PFSK-1 (cell line): Measurements from ENCODE around the gene DAPP1.

Experiments used
- FOXP2 ChIP-seq: optimal IDR thresholded peaks from 2 replicates; pipeline ENCODE3; 2011; ENCODE audit warnings: borderline replicate concordance, control low read depth, inconsistent platforms; ENCODE audit not compliant: insufficient read depth; ENCODE audit errors: extremely low read length, extremely low read depth
- POLR2AphosphoS5 ChIP-seq: IDR thresholded peaks from 2 replicates; pipeline ENCODE4 v1.6.1; 2012; ENCODE audit warnings: low read depth, mild to moderate bottlenecking, control low read depth, low read length, moderate library complexity
- SIN3A ChIP-seq: IDR thresholded peaks from 2 replicates; pipeline ENCODE4 v1.6.1; 2012; ENCODE audit warnings: mild to moderate bottlenecking, low read length, moderate library complexity, borderline replicate concordance; ENCODE audit not compliant: insufficient read depth
- TAF1 ChIP-seq: IDR thresholded peaks from 2 replicates; pipeline ENCODE4 v1.6.1; 2012; ENCODE audit warnings: low read length, control low read depth, borderline replicate concordance; ENCODE audit not compliant: insufficient read depth
- TF ChIP-seq, protein P1 (sequence below), 2 experiments: IDR thresholded peaks; 2 replicates each; pipeline versions ENCODE4 v1.6.1 to v1.8.0; 2011 to 2012; ENCODE audit warnings: low read depth in 2 of 2, low read length in 2 of 2, control low read depth in 1 of 2, inconsistent platforms in 1 of 2, mild to moderate bottlenecking in 1 of 2, moderate library complexity in 1 of 2; ENCODE audit not compliant: insufficient read depth in 1 of 2

Gene DAPP1

DNA sequence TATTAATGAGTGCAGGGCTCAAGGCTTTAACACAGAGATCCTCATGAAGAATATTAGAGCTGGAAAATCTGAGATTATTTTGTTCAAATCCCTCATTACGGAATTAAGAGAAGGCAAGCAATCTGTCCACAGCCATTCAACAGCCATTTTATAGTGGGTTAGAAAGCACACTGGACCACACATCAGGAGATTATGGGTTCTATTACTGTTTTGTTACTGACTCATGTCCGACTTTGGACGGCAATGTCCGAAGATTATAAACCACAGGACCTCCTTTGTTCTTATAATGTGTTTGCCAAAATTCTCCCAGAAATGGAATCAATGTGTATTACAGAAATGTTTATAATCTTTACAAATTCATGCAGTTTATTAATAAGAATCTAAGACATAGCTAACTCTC is 69.5 kb downstream of the DAPP1 start:
- no peak for TF ChIP-seq FOXP2
- TF ChIP-seq SIN3A: no peak
- TF ChIP-seq, protein P1, sequence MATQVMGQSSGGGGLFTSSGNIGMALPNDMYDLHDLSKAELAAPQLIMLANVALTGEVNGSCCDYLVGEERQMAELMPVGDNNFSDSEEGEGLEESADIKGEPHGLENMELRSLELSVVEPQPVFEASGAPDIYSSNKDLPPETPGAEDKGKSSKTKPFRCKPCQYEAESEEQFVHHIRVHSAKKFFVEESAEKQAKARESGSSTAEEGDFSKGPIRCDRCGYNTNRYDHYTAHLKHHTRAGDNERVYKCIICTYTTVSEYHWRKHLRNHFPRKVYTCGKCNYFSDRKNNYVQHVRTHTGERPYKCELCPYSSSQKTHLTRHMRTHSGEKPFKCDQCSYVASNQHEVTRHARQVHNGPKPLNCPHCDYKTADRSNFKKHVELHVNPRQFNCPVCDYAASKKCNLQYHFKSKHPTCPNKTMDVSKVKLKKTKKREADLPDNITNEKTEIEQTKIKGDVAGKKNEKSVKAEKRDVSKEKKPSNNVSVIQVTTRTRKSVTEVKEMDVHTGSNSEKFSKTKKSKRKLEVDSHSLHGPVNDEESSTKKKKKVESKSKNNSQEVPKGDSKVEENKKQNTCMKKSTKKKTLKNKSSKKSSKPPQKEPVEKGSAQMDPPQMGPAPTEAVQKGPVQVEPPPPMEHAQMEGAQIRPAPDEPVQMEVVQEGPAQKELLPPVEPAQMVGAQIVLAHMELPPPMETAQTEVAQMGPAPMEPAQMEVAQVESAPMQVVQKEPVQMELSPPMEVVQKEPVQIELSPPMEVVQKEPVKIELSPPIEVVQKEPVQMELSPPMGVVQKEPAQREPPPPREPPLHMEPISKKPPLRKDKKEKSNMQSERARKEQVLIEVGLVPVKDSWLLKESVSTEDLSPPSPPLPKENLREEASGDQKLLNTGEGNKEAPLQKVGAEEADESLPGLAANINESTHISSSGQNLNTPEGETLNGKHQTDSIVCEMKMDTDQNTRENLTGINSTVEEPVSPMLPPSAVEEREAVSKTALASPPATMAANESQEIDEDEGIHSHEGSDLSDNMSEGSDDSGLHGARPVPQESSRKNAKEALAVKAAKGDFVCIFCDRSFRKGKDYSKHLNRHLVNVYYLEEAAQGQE (IDR thresholded peaks at IDR 0.05; ENCODE audit: insufficient read depth in 1 of 2, low read depth in 2 of 2, low read length in 2 of 2): no peak
- no peak for TF ChIP-seq POLR2AphosphoS5
- no peak for TF ChIP-seq TAF1

DNA sequence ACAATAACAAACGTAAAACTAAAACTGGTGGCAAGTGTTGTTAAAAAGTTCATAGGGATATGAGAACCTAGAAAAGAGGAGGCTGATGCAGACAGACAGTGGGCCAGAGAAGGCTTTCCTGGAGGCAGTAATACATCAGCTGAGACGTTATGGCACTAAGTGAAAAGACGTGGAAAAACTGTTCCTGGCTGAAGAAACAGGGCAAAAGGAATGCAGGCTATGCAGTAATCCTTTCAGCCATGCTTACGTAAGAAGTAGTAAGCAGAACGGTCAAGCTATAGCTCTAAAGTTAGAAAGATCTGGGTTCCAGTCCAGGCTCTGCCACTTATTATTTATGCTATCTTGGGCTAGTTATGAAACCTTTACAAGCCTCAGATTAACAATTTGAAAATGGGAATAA is 71.2 kb downstream of the DAPP1 start:
- TF ChIP-seq TAF1 (no peak), SIN3A (no peak), FOXP2 (no peak), POLR2AphosphoS5 (no peak)
- TF ChIP-seq, protein P1 (IDR thresholded peaks at IDR 0.05; ENCODE audit: insufficient read depth in 1 of 2, low read depth in 2 of 2, low read length in 2 of 2): no peak

DNA sequence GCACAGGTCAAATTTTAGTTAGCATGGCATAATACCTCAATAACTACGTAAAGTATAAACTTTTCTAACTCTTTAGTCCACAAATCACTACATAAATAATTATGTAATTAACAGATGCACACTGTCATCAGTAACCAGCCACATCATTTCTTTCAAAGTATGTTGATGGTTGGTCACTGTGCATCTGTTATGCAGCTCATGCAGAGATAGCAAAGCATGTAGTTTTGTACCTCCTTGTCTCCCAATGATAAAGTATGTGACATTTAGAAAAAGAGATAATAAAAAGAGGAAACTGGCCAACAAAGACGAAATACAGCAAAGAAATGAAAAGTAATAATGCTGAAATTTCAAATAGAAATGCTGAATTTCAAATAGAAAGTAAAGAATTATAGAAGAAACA is 74.7 kb downstream of the DAPP1 start:
- TF ChIP-seq POLR2AphosphoS5 (no peak), FOXP2 (no peak), TAF1 (no peak)
- TF ChIP-seq, protein P1 (IDR thresholded peaks at IDR 0.05; ENCODE audit: insufficient read depth in 1 of 2, low read depth in 2 of 2, low read length in 2 of 2): no peak

DNA sequence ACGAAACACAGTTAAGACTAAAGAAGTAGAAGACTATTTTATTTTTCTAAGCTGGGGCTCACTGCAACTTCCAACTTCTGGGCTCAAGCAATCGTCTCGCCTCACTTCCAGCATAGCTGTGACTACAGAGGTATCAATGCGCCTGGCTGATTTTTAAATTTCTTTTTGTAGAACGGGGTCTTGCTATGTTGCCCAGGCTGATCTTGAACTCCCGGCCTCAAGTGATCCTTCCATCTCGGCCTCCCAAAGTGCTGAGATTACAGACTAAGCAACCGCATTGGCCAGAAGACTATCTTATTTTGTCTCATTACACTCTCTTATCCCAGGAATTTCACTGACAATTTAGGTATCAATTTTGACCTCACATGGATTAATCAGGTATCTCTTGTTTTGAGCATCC is 76.4 kb downstream of the DAPP1 start:
- no peak for TF ChIP-seq TAF1

DNA sequence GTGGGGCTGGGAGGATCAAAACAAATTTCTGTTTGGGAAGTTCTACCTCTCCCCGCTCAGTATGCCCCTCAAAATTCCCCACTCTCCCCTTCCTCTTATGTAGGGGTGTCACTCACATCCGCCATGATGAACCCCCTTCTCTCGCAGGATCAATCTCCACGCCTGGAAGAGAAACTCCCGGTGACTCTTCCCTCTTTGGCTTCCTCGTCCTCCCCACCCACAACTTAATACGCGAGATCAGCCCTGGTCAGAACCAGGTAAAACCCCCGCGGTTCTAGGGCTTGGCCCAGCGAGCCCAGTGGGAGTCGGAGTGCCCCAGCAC is 77.2 kb downstream of the DAPP1 start:
- TF ChIP-seq SIN3A (no peak), FOXP2 (no peak), TAF1 (no peak), POLR2AphosphoS5 (no peak)
- TF ChIP-seq, protein P1 (IDR thresholded peaks at IDR 0.05; ENCODE audit: insufficient read depth in 1 of 2, low read depth in 2 of 2, low read length in 2 of 2): no peak
